ENCODE data around the gene CCDC90B. TPM values are rescaled to one million over a fixed set of nuclear protein-coding genes. Genes with fewer than 3 reads are reported as not detected.
"Not testable (repeated sequence)": the region's sequence is repeated elsewhere in the genome, so short reads cannot be mapped to it uniquely, and the experiment has no call there.

CCDC90B gene
- 76.1 TPM for polyA plus RNA-seq (2013, experiment 1 of 4)
- polyA plus RNA-seq (2013, experiment 2 of 4): 82.6 TPM
- 72.5 TPM for polyA plus RNA-seq (2013, experiment 3 of 4)
- 78.7 TPM for polyA plus RNA-seq (2013, experiment 4 of 4)

- Histone ChIP-seq H3K4me3 (ENCODE audit: insufficient read depth, low read depth, low read length) (peak within 1 kb of the TSS; percentile 71), H3K36me3 (ENCODE audit: control insufficient read depth, insufficient read depth, low read length) (no peaks in the 10 kb centered on the region), H3K9me3 (ENCODE audit: control insufficient read depth, low read length) (no peaks in the 10 kb centered on the region), H3K27me3 (ENCODE audit: control insufficient read depth, insufficient read depth, low read length, poor library complexity, severe bottlenecking) (no peaks in the 10 kb centered on the region), H3K4me1 (ENCODE audit: control insufficient read depth, insufficient read depth, low read length) (no peaks in the 10 kb centered on the region), H3K27ac (ENCODE audit: insufficient read depth, low read depth, low read length, poor library complexity, severe bottlenecking) (peak within 1 kb of the TSS; percentile 82)
- WGBS, 2 experiments: 0% methylated on average over 55 of the region's 55 CpGs
Observed at GRCh38 chr11:83285771-83286528, at the start of gene CCDC90B. CCDC90B (minus strand) TSS chr11:83286367; CDS start chr11:83285972, 395 bp downstream.

- H3K4me1 ChIP-seq (ENCODE audit: control insufficient read depth, insufficient read depth, low read length): no peaks in the 10 kb centered on the region
- no peaks in the 10 kb centered on the region for H3K36me3 ChIP-seq (ENCODE audit: control insufficient read depth, insufficient read depth, low read length)
- H3K27ac ChIP-seq (ENCODE audit: insufficient read depth, low read depth, low read length, poor library complexity, severe bottlenecking): no peak overlapping the region
- H3K4me3 ChIP-seq (ENCODE audit: insufficient read depth, low read depth, low read length): no peak overlapping the region
- no peaks in the 10 kb centered on the region for H3K27me3 ChIP-seq (ENCODE audit: control insufficient read depth, insufficient read depth, low read length, poor library complexity, severe bottlenecking)
- 89 to 90% methylated on average over 3 to 4 of the region's 4 CpGs for WGBS, 2 experiments
- H3K9me3 ChIP-seq (ENCODE audit: control insufficient read depth, low read length): no peaks in the 10 kb centered on the region
Observed at GRCh38 chr11:83335446-83336070, 49.4 kb upstream of the CCDC90B start.

- no peaks in the 10 kb centered on the region for H3K4me1 ChIP-seq (ENCODE audit: control insufficient read depth, insufficient read depth, low read length)
- H3K27me3 ChIP-seq (ENCODE audit: control insufficient read depth, insufficient read depth, low read length, poor library complexity, severe bottlenecking): no peaks in the 10 kb centered on the region
- no peaks in the 10 kb centered on the region for H3K36me3 ChIP-seq (ENCODE audit: control insufficient read depth, insufficient read depth, low read length)
- no peaks in the 10 kb centered on the region for H3K9me3 ChIP-seq (ENCODE audit: control insufficient read depth, low read length)
- H3K27ac ChIP-seq (ENCODE audit: insufficient read depth, low read depth, low read length, poor library complexity, severe bottlenecking): no peak overlapping the region
- no peak overlapping the region for H3K4me3 ChIP-seq (ENCODE audit: insufficient read depth, low read depth, low read length)
- 91 to 95% methylated on average over 1 to 2 of the region's 2 CpGs for WGBS, 2 experiments
Observed at GRCh38 chr11:83330303-83330702, 44.1 kb upstream of the CCDC90B start.

GRCh38 chr11:83326326-83326725 lies 40.2 kb upstream of the CCDC90B start:
- 88 to 94% methylated on average over 1 of the region's 1 CpG for WGBS, 2 experiments
- Histone ChIP-seq H3K27me3 (ENCODE audit: control insufficient read depth, insufficient read depth, low read length, poor library complexity, severe bottlenecking) (no peaks in the 10 kb centered on the region), H3K36me3 (ENCODE audit: control insufficient read depth, insufficient read depth, low read length) (no peaks in the 10 kb centered on the region), H3K4me1 (ENCODE audit: control insufficient read depth, insufficient read depth, low read length) (no peaks in the 10 kb centered on the region), H3K27ac (ENCODE audit: insufficient read depth, low read depth, low read length, poor library complexity, severe bottlenecking) (no peak overlapping the region), H3K9me3 (ENCODE audit: control insufficient read depth, low read length) (no peaks in the 10 kb centered on the region), H3K4me3 (ENCODE audit: insufficient read depth, low read depth, low read length) (no peak overlapping the region)

- Histone ChIP-seq H3K27me3 (ENCODE audit: control insufficient read depth, insufficient read depth, low read length, poor library complexity, severe bottlenecking) (no peaks in the 10 kb centered on the region), H3K4me3 (ENCODE audit: insufficient read depth, low read depth, low read length) (no peak overlapping the region), H3K36me3 (ENCODE audit: control insufficient read depth, insufficient read depth, low read length) (no peaks in the 10 kb centered on the region), H3K9me3 (ENCODE audit: control insufficient read depth, low read length) (no peaks in the 10 kb centered on the region), H3K4me1 (ENCODE audit: control insufficient read depth, insufficient read depth, low read length) (no peaks in the 10 kb centered on the region), H3K27ac (ENCODE audit: insufficient read depth, low read depth, low read length, poor library complexity, severe bottlenecking) (no peak overlapping the region)
- WGBS, 2 experiments: 49 to 63% methylated on average over 3 to 4 of the region's 4 CpGs
Observed at GRCh38 chr11:83319346-83319745, 33.2 kb upstream of the CCDC90B start.

- H3K4me1 ChIP-seq (ENCODE audit: control insufficient read depth, insufficient read depth, low read length): no peaks in the 10 kb centered on the region
- H3K36me3 ChIP-seq (ENCODE audit: control insufficient read depth, insufficient read depth, low read length): no peaks in the 10 kb centered on the region
- no peaks in the 10 kb centered on the region for H3K9me3 ChIP-seq (ENCODE audit: control insufficient read depth, low read length)
- no peak overlapping the region for H3K4me3 ChIP-seq (ENCODE audit: insufficient read depth, low read depth, low read length)
- WGBS, 2 experiments: 90 to 92% methylated on average over 1 of the region's 1 CpG
- H3K27me3 ChIP-seq (ENCODE audit: control insufficient read depth, insufficient read depth, low read length, poor library complexity, severe bottlenecking): no peaks in the 10 kb centered on the region
- no peak overlapping the region for H3K27ac ChIP-seq (ENCODE audit: insufficient read depth, low read depth, low read length, poor library complexity, severe bottlenecking)
Observed at GRCh38 chr11:83318931-83319330, 32.8 kb upstream of the CCDC90B start.

- Histone ChIP-seq H3K27ac (ENCODE audit: insufficient read depth, low read depth, low read length, poor library complexity, severe bottlenecking) (no peak overlapping the region), H3K27me3 (ENCODE audit: control insufficient read depth, insufficient read depth, low read length, poor library complexity, severe bottlenecking) (no peaks in the 10 kb centered on the region), H3K36me3 (ENCODE audit: control insufficient read depth, insufficient read depth, low read length) (no peaks in the 10 kb centered on the region), H3K4me1 (ENCODE audit: control insufficient read depth, insufficient read depth, low read length) (no peaks in the 10 kb centered on the region), H3K9me3 (ENCODE audit: control insufficient read depth, low read length) (no peaks in the 10 kb centered on the region), H3K4me3 (ENCODE audit: insufficient read depth, low read depth, low read length) (no peak overlapping the region)
- WGBS, 2 experiments: 86 to 90% methylated on average over 8 of the region's 8 CpGs
Observed at GRCh38 chr11:83317757-83318690, 31.9 kb upstream of the CCDC90B start.

- not testable (repeated sequence) for H3K36me3 ChIP-seq (ENCODE audit: control insufficient read depth, insufficient read depth, low read length); H3K4me1 ChIP-seq (ENCODE audit: control insufficient read depth, insufficient read depth, low read length); H3K4me3 ChIP-seq (ENCODE audit: insufficient read depth, low read depth, low read length); H3K9me3 ChIP-seq (ENCODE audit: control insufficient read depth, low read length); H3K27ac ChIP-seq (ENCODE audit: insufficient read depth, low read depth, low read length, poor library complexity, severe bottlenecking); H3K27me3 ChIP-seq (ENCODE audit: control insufficient read depth, insufficient read depth, low read length, poor library complexity, severe bottlenecking)
- 95 to 98% methylated on average over 22 to 23 of the region's 31 CpGs for WGBS, 2 experiments
Observed at GRCh38 chr11:83316897-83317268, 30.7 kb upstream of the CCDC90B start.

- not testable (repeated sequence) for H3K36me3 ChIP-seq (ENCODE audit: control insufficient read depth, insufficient read depth, low read length); H3K4me3 ChIP-seq (ENCODE audit: insufficient read depth, low read depth, low read length); H3K9me3 ChIP-seq (ENCODE audit: control insufficient read depth, low read length); H3K4me1 ChIP-seq (ENCODE audit: control insufficient read depth, insufficient read depth, low read length); H3K27me3 ChIP-seq (ENCODE audit: control insufficient read depth, insufficient read depth, low read length, poor library complexity, severe bottlenecking); H3K27ac ChIP-seq (ENCODE audit: insufficient read depth, low read depth, low read length, poor library complexity, severe bottlenecking)
- WGBS, 2 experiments: 91% methylated on average over 52 to 58 of the region's 59 CpGs
Observed at GRCh38 chr11:83316143-83316896, 30.2 kb upstream of the CCDC90B start.

All from ectodermal cell (in vitro differentiated cells).